Measurements from ENCODE around the gene RAVER1.

DNA sequence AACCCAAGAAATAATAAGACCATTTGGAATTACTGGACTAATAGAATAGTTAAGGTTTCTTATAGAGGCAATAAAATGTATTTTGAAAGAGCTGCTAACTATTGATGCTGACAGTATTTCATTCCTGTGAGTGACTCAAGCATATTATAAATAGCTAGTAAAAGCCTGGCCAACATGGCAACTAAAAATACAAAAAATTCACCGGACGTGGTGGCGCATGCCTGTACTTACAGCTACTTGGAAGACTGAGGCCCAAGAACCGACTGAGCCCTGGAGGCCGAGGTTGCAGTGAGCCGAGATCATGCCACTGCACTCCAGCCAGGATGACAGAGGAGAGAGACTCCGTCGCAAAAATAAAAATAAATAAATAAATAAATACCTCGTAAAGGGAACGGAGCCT, 11.5 kb upstream of the RAVER1 start:
- TF ChIP-seq, protein P1, sequence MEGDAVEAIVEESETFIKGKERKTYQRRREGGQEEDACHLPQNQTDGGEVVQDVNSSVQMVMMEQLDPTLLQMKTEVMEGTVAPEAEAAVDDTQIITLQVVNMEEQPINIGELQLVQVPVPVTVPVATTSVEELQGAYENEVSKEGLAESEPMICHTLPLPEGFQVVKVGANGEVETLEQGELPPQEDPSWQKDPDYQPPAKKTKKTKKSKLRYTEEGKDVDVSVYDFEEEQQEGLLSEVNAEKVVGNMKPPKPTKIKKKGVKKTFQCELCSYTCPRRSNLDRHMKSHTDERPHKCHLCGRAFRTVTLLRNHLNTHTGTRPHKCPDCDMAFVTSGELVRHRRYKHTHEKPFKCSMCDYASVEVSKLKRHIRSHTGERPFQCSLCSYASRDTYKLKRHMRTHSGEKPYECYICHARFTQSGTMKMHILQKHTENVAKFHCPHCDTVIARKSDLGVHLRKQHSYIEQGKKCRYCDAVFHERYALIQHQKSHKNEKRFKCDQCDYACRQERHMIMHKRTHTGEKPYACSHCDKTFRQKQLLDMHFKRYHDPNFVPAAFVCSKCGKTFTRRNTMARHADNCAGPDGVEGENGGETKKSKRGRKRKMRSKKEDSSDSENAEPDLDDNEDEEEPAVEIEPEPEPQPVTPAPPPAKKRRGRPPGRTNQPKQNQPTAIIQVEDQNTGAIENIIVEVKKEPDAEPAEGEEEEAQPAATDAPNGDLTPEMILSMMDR (IDR thresholded peaks at IDR 0.05 in 2 of 3, conservative IDR thresholded peaks at IDR 0.05 in 1 of 3; ENCODE audit: control insufficient read depth in 2 of 3, extremely low read depth in 1 of 3, insufficient read depth in 1 of 3, low read depth in 3 of 3, low read length in 3 of 3) = no peak
- TF ChIP-seq RFX5 (IDR thresholded peaks at IDR 0.05; ENCODE audit: low read depth, low read length) = no peak
- no peak for TF ChIP-seq POLR2A (IDR thresholded peaks at IDR 0.05; ENCODE audit: low read depth, low read length)
- no peak for TF ChIP-seq BRCA1 (IDR thresholded peaks at IDR 0.05; ENCODE audit: low read depth, low read length)
- TF ChIP-seq, protein P2, sequence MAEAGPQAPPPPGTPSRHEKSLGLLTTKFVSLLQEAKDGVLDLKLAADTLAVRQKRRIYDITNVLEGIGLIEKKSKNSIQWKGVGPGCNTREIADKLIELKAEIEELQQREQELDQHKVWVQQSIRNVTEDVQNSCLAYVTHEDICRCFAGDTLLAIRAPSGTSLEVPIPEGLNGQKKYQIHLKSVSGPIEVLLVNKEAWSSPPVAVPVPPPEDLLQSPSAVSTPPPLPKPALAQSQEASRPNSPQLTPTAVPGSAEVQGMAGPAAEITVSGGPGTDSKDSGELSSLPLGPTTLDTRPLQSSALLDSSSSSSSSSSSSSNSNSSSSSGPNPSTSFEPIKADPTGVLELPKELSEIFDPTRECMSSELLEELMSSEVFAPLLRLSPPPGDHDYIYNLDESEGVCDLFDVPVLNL (IDR thresholded peaks at IDR 0.05; ENCODE audit: low read depth, low read length) = no peak
- TF ChIP-seq KAT2A (conservative IDR thresholded peaks at IDR 0.05; ENCODE audit: control insufficient read depth, low read depth, low read length) = no peak
- TF ChIP-seq ZBED1 (IDR thresholded peaks at IDR 0.05; ENCODE audit: borderline replicate concordance) = no peak

Measured in GM12878 (cell line).